GM18505 (cell line): ENCODE results near the gene IPO13.

Experiments used
- ATAC-seq: cut with Tn5 transposase; IDR thresholded peaks from one replicate; pipeline ENCODE4 v1.9.1; 2021; ENCODE audit not compliant: unreplicated experiment
- POLR2A ChIP-seq: IDR thresholded peaks from 4 replicates; pipeline ENCODE4 v1.6.1; 2011; ENCODE audit warnings: borderline replicate concordance; ENCODE audit not compliant: insufficient read depth, insufficient read length; ENCODE audit errors: extremely low read depth

The IPO13 gene

GRCh38 chr1:43968348-43968948 lies 21.7 kb downstream of the IPO13 start:
- no peak for ATAC-seq

GRCh38 chr1:43969416-43969745 lies 22.6 kb downstream of the IPO13 start:
- ATAC-seq, result no peak
- no peak for TF ChIP-seq POLR2A

More at GRCh38 chr1:43968348-43968948, 21.7 kb downstream of the IPO13 start:
- no peak for TF ChIP-seq POLR2A

- ATAC-seq, result peak; percentile 71
- peak; percentile 67 for TF ChIP-seq POLR2A
Observed at GRCh38 chr1:43969746-43970466, 23.2 kb downstream of the IPO13 start, which contains the start of gene DPH2. TSS of gene DPH2 (plus strand) at chr1:43970010. CDS start at chr1:43970176, 166 bp downstream.

- TF ChIP-seq POLR2A, result no peak
- ATAC-seq, result no peak
Observed at GRCh38 chr1:43970502-43970901, 23.8 kb downstream of the IPO13 start.

- no peak for TF ChIP-seq POLR2A
- ATAC-seq, result no peak
Observed at GRCh38 chr1:43970911-43971310, 24.2 kb downstream of the IPO13 start.

- TF ChIP-seq POLR2A, result no peak
- no peak for ATAC-seq
Observed at GRCh38 chr1:43971336-43971980, 24.7 kb downstream of the IPO13 start.

GRCh38 chr1:43973981-43974442 lies 27.3 kb downstream of the IPO13 start:
- no peak for TF ChIP-seq POLR2A
- ATAC-seq, result peak; percentile 0

GRCh38 chr1:43974443-43975248 lies 27.9 kb downstream of the IPO13 start, which contains the start of gene ATP6V0B:
TSS of gene ATP6V0B (plus strand) at chr1:43974960. CDS start at chr1:43975041, 81 bp downstream.
- peak; percentile 78 for TF ChIP-seq POLR2A
- ATAC-seq, result peak; percentile 66

GRCh38 chr1:43975249-43975961 lies 28.7 kb downstream of the IPO13 start:
- no peak for TF ChIP-seq POLR2A
- ATAC-seq, result no peak

GRCh38 chr1:43976045-43976444 lies 29.3 kb downstream of the IPO13 start:
- no peak for ATAC-seq
- no peak for TF ChIP-seq POLR2A

GRCh38 chr1:43976890-43977289 lies 30.1 kb downstream of the IPO13 start:
- ATAC-seq, result no peak
- no peak for TF ChIP-seq POLR2A
